HepG2 (cell line): ENCODE measurements around the gene TTBK1. TPM values are rescaled to one million over a fixed set of nuclear protein-coding genes. Genes with fewer than 3 reads are reported as not detected.

Experiments used
- ADNP ChIP-seq: sonication (generic); formaldehyde crosslinking; IDR thresholded peaks from 2 replicates; pipeline ENCODE4 v1.4.0; 2020; ENCODE audit warnings: missing genetic modification reagents
- ELF3 ChIP-seq: IDR thresholded peaks from 2 replicates; pipeline ENCODE4 v1.6.1; 2016; ENCODE audit warnings: missing genetic modification reagents, missing compliant biosample characterization
- HMG20A ChIP-seq: IDR thresholded peaks from 2 replicates; pipeline ENCODE4 v1.6.1; 2016; ENCODE audit warnings: borderline replicate concordance
- HNF4A ChIP-seq: sonication (generic); formaldehyde crosslinking; IDR thresholded peaks from 2 replicates; pipeline ENCODE4 v1.4.0; 2020; ENCODE audit warnings: missing genetic modification reagents
- MIXL1 ChIP-seq: IDR thresholded peaks from 2 replicates; pipeline ENCODE4 v1.6.1; 2016
- PHF21A ChIP-seq: sonication (generic); formaldehyde crosslinking; IDR thresholded peaks from 2 replicates; pipeline ENCODE4 v1.5.0; 2020; ENCODE audit warnings: mild to moderate bottlenecking, missing genetic modification reagents
- RARA ChIP-seq: IDR thresholded peaks from 2 replicates; pipeline ENCODE4 v1.6.1; 2016; ENCODE audit warnings: missing genetic modification reagents, missing compliant biosample characterization
- SAP130 ChIP-seq: IDR thresholded peaks from 2 replicates; pipeline ENCODE4 v1.6.1; 2016; ENCODE audit warnings: low read depth
- ZNF501 ChIP-seq: sonication (generic); formaldehyde crosslinking; IDR thresholded peaks from 2 replicates; pipeline ENCODE4 v1.5.1; 2020; ENCODE audit warnings: mild to moderate bottlenecking, moderate library complexity, missing genetic modification reagents
- ZNF563 ChIP-seq: sonication (generic); formaldehyde crosslinking; IDR thresholded peaks from 2 replicates; pipeline ENCODE4 v1.8.0; 2022; ENCODE audit warnings: mild to moderate bottlenecking, moderate library complexity, missing genetic modification reagents
- ZNF598 ChIP-seq: sonication (generic); formaldehyde crosslinking; IDR thresholded peaks from 2 replicates; pipeline ENCODE4 v1.5.1; 2020; ENCODE audit warnings: mild to moderate bottlenecking, missing genetic modification reagents, borderline replicate concordance
- polyA plus RNA-seq, 8 experiments: library from polyadenylated mRNA; depleted of rRNA in 3 of 8; stranded (reverse) in 7 of 8; unstranded in 1 of 8; fragments of >200 nt; fragmentation: Illumina TruSeq in 4 of 8; extraction: Trizol in 4 of 8; gene quantifications; 2 replicates each; pipeline versions ENCODE4 v1.2.1 to v1.2.3, GENCODE V29; 2011 to 2016; ENCODE audit warnings: low read depth in 4 of 8, missing spikeins in 1 of 8, mixed read lengths in 1 of 8; ENCODE audit not compliant: insufficient read depth in 1 of 8
- total RNA-seq, 5 experiments: library from RNA; depleted of rRNA; stranded (reverse); fragments of >200 nt; fragmentation: Illumina TruSeq; extraction: Trizol; gene quantifications; 2 replicates each; pipeline ENCODE4 v1.2.3, GENCODE V29; 2016; ENCODE audit warnings: low read depth in 1 of 5
- TF ChIP-seq, protein P1 (sequence below): sonication (generic); formaldehyde crosslinking; IDR thresholded peaks from 2 replicates; pipeline ENCODE4 v1.8.1; 2023; ENCODE audit warnings: mild to moderate bottlenecking, inconsistent platforms, moderate library complexity, missing genetic modification reagents, borderline replicate concordance
- TF ChIP-seq, protein P2 (sequence below): sonication (generic); formaldehyde crosslinking; IDR thresholded peaks from 2 replicates; pipeline ENCODE4 v1.9.0; 2022; ENCODE audit warnings: missing genetic modification reagents, mild to moderate bottlenecking, borderline replicate concordance

Gene TTBK1
- total and polyA plus RNA-seq, 2 of the 13 experiments (the other 11 are each of a cell fraction or from before 2014, with no cell fraction given), result 0.24 to 0.33 TPM

DNA sequence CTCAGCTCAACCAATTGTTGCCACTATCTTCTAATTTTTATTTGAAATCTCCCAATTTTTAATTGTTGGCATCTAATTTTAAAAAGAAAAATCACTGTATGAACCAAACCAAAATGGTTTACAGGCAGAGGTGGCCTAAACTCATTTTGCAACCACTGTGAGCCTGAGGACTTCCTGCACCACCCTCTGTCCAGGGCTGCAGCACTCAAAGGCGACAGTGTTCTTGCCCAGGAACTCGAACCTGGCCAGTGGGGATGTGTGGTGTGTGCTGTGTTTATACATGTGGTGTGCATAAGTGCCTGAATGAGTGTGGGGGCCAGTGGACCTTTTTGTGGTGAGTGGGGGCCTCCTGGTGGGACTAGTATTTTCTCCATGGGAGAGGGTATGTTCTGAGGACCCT is 30.4 kb downstream of the TTBK1 start (continued):
- 0 out of 2 replicates have a peak, but pooled peaks have one; percentile 3 for TF ChIP-seq ZNF501 (CRISPR knock-in tag)
- TF ChIP-seq, protein P1, sequence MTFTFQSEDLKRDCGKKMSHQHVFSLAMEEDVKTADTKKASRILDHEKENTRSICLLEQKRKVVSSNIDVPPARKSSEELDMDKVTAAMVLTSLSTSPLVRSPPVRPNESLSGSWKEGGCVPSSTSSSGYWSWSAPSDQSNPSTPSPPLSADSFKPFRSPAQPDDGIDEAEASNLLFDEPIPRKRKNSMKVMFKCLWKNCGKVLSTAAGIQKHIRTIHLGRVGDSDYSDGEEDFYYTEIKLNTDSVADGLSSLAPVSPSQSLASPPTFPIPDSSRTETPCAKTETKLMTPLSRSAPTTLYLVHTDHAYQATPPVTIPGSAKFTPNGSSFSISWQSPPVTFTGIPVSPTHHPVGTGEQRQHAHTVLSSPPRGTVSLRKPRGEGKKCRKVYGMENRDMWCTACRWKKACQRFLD (CRISPR knock-in tag), result no peak
- TF ChIP-seq ELF3 (CRISPR knock-in tag), result peak; percentile 69
- 0 out of 2 replicates have a peak, but pooled peaks have one; percentile 9 for TF ChIP-seq HMG20A (CRISPR knock-in tag)
- TF ChIP-seq MIXL1, result 0 out of 2 replicates have a peak, but pooled peaks have one; percentile 10
- TF ChIP-seq RARA (CRISPR knock-in tag), result peak; percentile 21; the same call in 1 of the 2 replicates
- TF ChIP-seq PHF21A (CRISPR knock-in tag), result peak; percentile 47; the same call in 1 of the 2 replicates
- peak; percentile 40; the same call in 1 of the 2 replicates for TF ChIP-seq SAP130 (CRISPR knock-in tag)
- 0 out of 2 replicates have a peak, but pooled peaks have one; percentile 15 for TF ChIP-seq HNF4A (CRISPR knock-in tag)
- TF ChIP-seq, protein P2, sequence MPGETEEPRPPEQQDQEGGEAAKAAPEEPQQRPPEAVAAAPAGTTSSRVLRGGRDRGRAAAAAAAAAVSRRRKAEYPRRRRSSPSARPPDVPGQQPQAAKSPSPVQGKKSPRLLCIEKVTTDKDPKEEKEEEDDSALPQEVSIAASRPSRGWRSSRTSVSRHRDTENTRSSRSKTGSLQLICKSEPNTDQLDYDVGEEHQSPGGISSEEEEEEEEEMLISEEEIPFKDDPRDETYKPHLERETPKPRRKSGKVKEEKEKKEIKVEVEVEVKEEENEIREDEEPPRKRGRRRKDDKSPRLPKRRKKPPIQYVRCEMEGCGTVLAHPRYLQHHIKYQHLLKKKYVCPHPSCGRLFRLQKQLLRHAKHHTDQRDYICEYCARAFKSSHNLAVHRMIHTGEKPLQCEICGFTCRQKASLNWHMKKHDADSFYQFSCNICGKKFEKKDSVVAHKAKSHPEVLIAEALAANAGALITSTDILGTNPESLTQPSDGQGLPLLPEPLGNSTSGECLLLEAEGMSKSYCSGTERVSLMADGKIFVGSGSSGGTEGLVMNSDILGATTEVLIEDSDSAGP (CRISPR knock-in tag), result peak; percentile 44; the same call in 1 of the 2 replicates
- 0 out of 2 replicates have a peak, but pooled peaks have one; percentile 19 for TF ChIP-seq ADNP (CRISPR knock-in tag)
- TF ChIP-seq ZNF598 (CRISPR knock-in tag), result 0 out of 2 replicates have a peak, but pooled peaks have one; percentile 54
- no peak for TF ChIP-seq ZNF563 (CRISPR knock-in tag)
